HEK293T (cell line): Measurements from ENCODE around the gene POLG.
"Not testable (repeated sequence)": the region's sequence is repeated elsewhere in the genome, so short reads cannot be mapped to it uniquely, and the experiment has no call there.

Experiments
- CTCF ChIA-PET: fragments of 350-600 bp; formaldehyde crosslinking; extraction: SDS; loops from one replicate; lab custom pipeline; 2021; ENCODE audit warnings: antibody characterized with exemption, inconsistent platforms; lab: Yijun Ruan, JAX
- POLR2A ChIA-PET: fragments of 350-600 bp; formaldehyde crosslinking; extraction: SDS; loops from one replicate; lab custom pipeline; 2020; ENCODE audit warnings: antibody characterized with exemption, inconsistent platforms; lab: Yijun Ruan, JAX
- DNase-seq: peaks from one replicate; pipeline ENCODE4 v3.0.0; 2012; ENCODE audit warnings: mixed read lengths; ENCODE audit errors: extremely low spot score
- ARNT ChIP-seq: fragments of 450-650 bp; IDR thresholded peaks from 2 replicates; pipeline ENCODE4 v1.6.1; 2017; ENCODE audit warnings: mild to moderate bottlenecking
- BHLHE40 ChIP-seq: fragments of 450-650 bp; IDR thresholded peaks from 2 replicates; pipeline ENCODE4 v1.6.1; 2016; ENCODE audit warnings: mild to moderate bottlenecking, moderate library complexity, borderline replicate concordance
- CTBP1 ChIP-seq: fragments of 450-650 bp; IDR thresholded peaks from 2 replicates; pipeline ENCODE4 v1.6.1; 2016; ENCODE audit warnings: borderline replicate concordance
- ELF4 ChIP-seq: fragments of 450-650 bp; IDR thresholded peaks from 2 replicates; pipeline ENCODE4 v1.6.1; 2017; ENCODE audit warnings: antibody characterized with exemption
- FOXA1 ChIP-seq: fragments of 450-650 bp; IDR thresholded peaks from 2 replicates; pipeline ENCODE4 v1.6.1; 2016; ENCODE audit warnings: mild to moderate bottlenecking
- FOXK2 ChIP-seq: fragments of 450-650 bp; IDR thresholded peaks from 2 replicates; pipeline ENCODE4 v1.6.1; 2016; ENCODE audit warnings: mild to moderate bottlenecking
- FOXM1 ChIP-seq: fragments of 450-650 bp; IDR thresholded peaks from 2 replicates; pipeline ENCODE4 v1.6.1; 2017; ENCODE audit warnings: mild to moderate bottlenecking, borderline replicate concordance
- HDGF ChIP-seq: fragments of 450-650 bp; IDR thresholded peaks from 2 replicates; pipeline ENCODE4 v1.6.1; 2017; ENCODE audit warnings: antibody characterized with exemption, borderline replicate concordance
- L3MBTL2 ChIP-seq: fragments of 450-650 bp; conservative IDR thresholded peaks from 2 replicates; pipeline ENCODE4 v1.6.1; 2016; ENCODE audit warnings: mild to moderate bottlenecking
- LEF1 ChIP-seq: fragments of 450-650 bp; IDR thresholded peaks from 2 replicates; pipeline ENCODE4 v1.6.1; 2017; ENCODE audit warnings: mild to moderate bottlenecking, borderline replicate concordance
- NFRKB ChIP-seq: fragments of 450-650 bp; IDR thresholded peaks from 2 replicates; pipeline ENCODE4 v1.6.1; 2016; ENCODE audit warnings: mild to moderate bottlenecking, moderate library complexity
- PKNOX1 ChIP-seq: fragments of 450-650 bp; IDR thresholded peaks from 2 replicates; pipeline ENCODE4 v1.6.1; 2016
- SP1 ChIP-seq: fragments of 450-650 bp; IDR thresholded peaks from 2 replicates; pipeline ENCODE4 v1.6.1; 2017
- SUZ12 ChIP-seq: fragments of 450-650 bp; IDR thresholded peaks from 2 replicates; pipeline ENCODE4 v1.6.1; 2016; ENCODE audit warnings: mild to moderate bottlenecking
- TARDBP ChIP-seq: fragments of 450-650 bp; IDR thresholded peaks from 2 replicates; pipeline ENCODE4 v1.6.1; 2016
- ZNF384 ChIP-seq: fragments of 450-650 bp; IDR thresholded peaks from 2 replicates; pipeline ENCODE4 v1.6.1; 2016

POLG gene

GRCh38 chr15:89301304-89302089 is 33.1 kb downstream of the POLG start:
- POLR2A ChIA-PET, result no interaction called here
- CTCF ChIA-PET, result interaction anchor here (1.9 kb wide), 1 partner anchor 94 kb away, joined by 6 read pairs; no protein-coding TSS in a partner anchor
- DNase-seq, result no peak
- TF ChIP-seq SUZ12 (no peak), BHLHE40 (no peak), TARDBP (no peak), ARNT (no peak), ELF4 (no peak), ZNF384 (no peak)

GRCh38 chr15:89299896-89300295 is 34.7 kb downstream of the POLG start:
- POLR2A ChIA-PET, result interaction anchor here (2.3 kb wide), 1 partner anchor 56 kb away, joined by 5 read pairs; the partner anchor contains the start of gene FANCI
- no peak for DNase-seq
- CTCF ChIA-PET, result interaction anchor here (1.9 kb wide), 1 partner anchor 93 kb away, joined by 6 read pairs; no protein-coding TSS in a partner anchor
- TF ChIP-seq SP1, result no peak
- TF ChIP-seq CTBP1, result no peak
- no peak for TF ChIP-seq BHLHE40
- TF ChIP-seq HDGF, result no peak

DNA sequence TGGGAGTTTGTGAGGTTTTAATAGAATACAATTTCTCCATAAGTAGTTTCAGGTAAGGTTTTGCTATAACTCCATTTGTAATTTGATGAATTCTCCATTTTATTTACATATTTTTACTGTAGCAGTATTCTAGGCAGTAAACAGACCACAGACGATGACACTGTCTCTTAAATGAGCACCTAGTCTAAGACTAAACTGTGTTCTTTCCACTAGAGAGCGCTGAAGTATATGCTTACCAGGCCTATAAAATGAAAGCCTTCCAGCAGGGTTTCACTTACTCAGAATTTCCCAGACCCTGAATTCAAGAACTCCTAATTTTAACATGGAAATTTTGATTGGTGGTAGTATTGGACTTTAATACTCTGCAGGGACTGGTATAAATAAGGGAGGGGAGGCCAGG is 41.6 kb downstream of the POLG start:
- ChIA-PET CTCF (interaction anchor here (1.6 kb wide), 1 partner anchor 86 kb away, joined by 6 read pairs; no protein-coding TSS in a partner anchor), POLR2A (no interaction called here)
- DNase-seq, result no peak
- TF ChIP-seq FOXA1, result no peak

- POLR2A ChIA-PET, result no interaction called here
- CTCF ChIA-PET, result interaction anchor here (1.3 kb wide), 1 partner anchor 200 kb away, joined by 5 read pairs; no protein-coding TSS in a partner anchor
- no peak for TF ChIP-seq ARNT
- TF ChIP-seq TARDBP, result no peak
- TF ChIP-seq HDGF, result no peak
- no peak for TF ChIP-seq SUZ12
- no peak for TF ChIP-seq SP1
- no peak for TF ChIP-seq ZNF384
- no peak for TF ChIP-seq NFRKB
- DNase-seq, result no peak
Measured at GRCh38 chr15:89291934-89292438, 42.6 kb downstream of the POLG start.

DNA sequence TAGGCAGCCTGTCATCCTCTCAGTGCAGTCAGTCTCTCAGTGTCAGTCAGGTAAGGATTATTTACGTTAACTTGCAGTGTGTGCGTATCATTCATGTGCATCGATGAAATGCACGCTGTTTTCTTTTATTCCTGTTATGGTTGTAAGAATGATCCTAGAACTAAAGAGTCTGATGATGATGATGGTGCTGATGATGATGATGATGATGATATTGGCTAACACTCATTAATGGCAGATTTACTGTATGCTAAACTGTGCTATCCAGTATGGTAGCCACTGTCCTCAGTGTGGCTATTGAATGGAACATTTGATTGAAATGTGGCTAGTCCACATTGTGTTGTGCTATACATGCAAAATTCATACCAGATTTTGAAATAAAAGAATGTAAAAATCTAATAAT is 51.4 kb downstream of the POLG start:
- TF ChIP-seq FOXM1 (no peak), FOXA1 (no peak), NFRKB (no peak), HDGF (no peak), TARDBP (no peak), PKNOX1 (no peak), SUZ12 (no peak), L3MBTL2 (no peak), BHLHE40 (no peak), CTBP1 (no peak), SP1 (no peak), ARNT (no peak)
- CTCF ChIA-PET, result no interaction called here
- no peak for DNase-seq
- POLR2A ChIA-PET, result no interaction called here

DNA sequence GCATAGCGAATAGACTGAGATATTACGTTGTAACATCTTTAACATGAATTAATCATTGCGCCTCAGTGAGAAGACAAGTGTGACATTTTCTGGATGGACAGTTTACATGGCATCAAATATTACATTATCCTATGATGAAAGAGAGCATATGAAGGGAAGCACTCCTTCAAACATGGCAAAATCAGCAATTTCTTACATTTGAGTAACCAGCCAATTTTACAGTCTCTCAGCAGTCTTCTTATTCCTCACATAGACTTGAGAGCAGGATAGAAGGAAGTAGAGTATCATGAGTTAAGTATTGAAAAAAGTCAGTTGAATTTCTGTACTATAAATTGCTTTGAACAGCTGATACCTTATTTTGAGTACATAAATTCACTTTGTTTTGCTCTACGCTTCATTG is 52.0 kb downstream of the POLG start:
- POLR2A ChIA-PET, result no interaction called here
- CTCF ChIA-PET, result no interaction called here
- no peak for DNase-seq
- TF ChIP-seq SP1, result no peak
- no peak for TF ChIP-seq PKNOX1
- no peak for TF ChIP-seq L3MBTL2
- no peak for TF ChIP-seq SUZ12
- no peak for TF ChIP-seq FOXK2
- no peak for TF ChIP-seq TARDBP
- TF ChIP-seq ARNT, result no peak
- TF ChIP-seq FOXM1, result no peak
- no peak for TF ChIP-seq CTBP1
- no peak for TF ChIP-seq NFRKB
- TF ChIP-seq BHLHE40, result no peak
- no peak for TF ChIP-seq ELF4
- TF ChIP-seq LEF1, result no peak
- no peak for TF ChIP-seq HDGF
- no peak for TF ChIP-seq FOXA1
- TF ChIP-seq ZNF384, result no peak

GRCh38 chr15:89278307-89278706 is 56.3 kb downstream of the POLG start:
- ChIA-PET CTCF (no interaction called here), POLR2A (no interaction called here)
- TF ChIP-seq PKNOX1, result no peak
- TF ChIP-seq ARNT, result no peak
- no peak for TF ChIP-seq ELF4
- no peak for TF ChIP-seq SUZ12
- TF ChIP-seq FOXM1, result no peak
- TF ChIP-seq LEF1, result no peak
- TF ChIP-seq BHLHE40, result no peak
- TF ChIP-seq FOXK2, result no peak
- no peak for DNase-seq

GRCh38 chr15:89277281-89277680 is 57.3 kb downstream of the POLG start:
- POLR2A ChIA-PET, result interaction anchor here (1.0 kb wide), 1 partner anchor 34 kb away, joined by 3 read pairs; the partner anchor contains the start of gene FANCI
- not testable (repeated sequence) for DNase-seq
- CTCF ChIA-PET, result interaction anchor here (1.2 kb wide), 1 partner anchor 10 kb away, joined by 4 read pairs; no protein-coding TSS in a partner anchor
